Spleen (tissue), 7 donors: Measurements from ENCODE around the gene EGFR.

Experiments used
- POLR2A ChIP-seq, 3 donors: fragments of 450-650 bp; IDR thresholded peaks; one replicate each; pipeline ENCODE4 v1.5.1; 2017; ENCODE audit warnings: antibody characterized with exemption in 3 of 3, mild to moderate bottlenecking in 1 of 3
- POLR2AphosphoS5 ChIP-seq, 3 donors: sonication (generic); formaldehyde crosslinking; IDR thresholded peaks; one replicate each; pipeline ENCODE4 v1.5.1; 2017; ENCODE audit warnings: antibody characterized with exemption in 3 of 3
- TF ChIP-seq, protein P1 (sequence below), 11 experiments: fragments of 200-600 bp in 7 of 11; fragments of 450-650 bp in 4 of 11; sonication (generic) in 4 of 11; IDR thresholded peaks in 8 of 11; conservative IDR thresholded peaks in 3 of 11; 1 replicate in 7 of 11; 2 replicates in 4 of 11; pipeline versions ENCODE4 v1.4.0 to v1.8.0; 2016 to 2021; ENCODE audit warnings: antibody characterized with exemption in 11 of 11, inconsistent platforms in 4 of 11, mild to moderate bottlenecking in 1 of 11
- donor health status: DM: no; HTN: no; CAD: no; lungs with moderate emphysema.
- donor health status: DM: no; HTN: no; CAD: no.
- donor health status: DM: no; HTN: no; CAD: no.

DNA sequence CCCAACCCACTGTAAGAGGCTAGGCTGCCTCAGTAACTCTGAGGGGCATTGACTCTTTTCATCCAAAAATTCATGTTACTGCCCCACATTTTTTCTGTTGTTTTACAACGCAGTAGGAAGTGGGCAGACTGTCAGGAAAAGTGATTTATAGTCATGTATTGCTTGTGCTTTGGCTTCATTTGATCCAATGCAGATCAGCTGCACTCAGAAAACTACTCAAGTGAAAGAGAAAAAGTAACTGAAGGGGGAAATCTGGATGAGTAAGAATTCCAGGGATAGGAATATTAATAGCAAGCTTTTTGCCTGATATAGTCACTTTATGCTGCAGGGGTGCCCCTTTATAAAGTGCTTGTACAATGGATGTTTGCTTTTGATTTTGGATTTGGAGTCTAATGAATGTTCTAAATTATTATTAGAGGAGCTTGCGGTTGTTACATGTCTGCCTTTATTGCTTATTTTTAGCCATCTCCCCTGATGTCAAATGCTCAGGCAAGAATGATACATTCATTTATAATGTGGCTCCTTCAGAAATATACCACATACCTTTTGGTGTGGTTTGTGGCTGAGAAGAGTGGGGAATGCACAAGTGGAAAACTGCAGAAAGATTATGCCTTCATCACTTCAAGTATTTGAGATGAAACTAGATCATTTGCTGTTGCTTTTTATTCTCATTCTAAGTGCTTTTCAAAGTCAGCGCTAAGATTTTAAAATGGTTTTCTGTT lies 86.1 kb downstream of the EGFR start:
- TF ChIP-seq, protein P1, sequence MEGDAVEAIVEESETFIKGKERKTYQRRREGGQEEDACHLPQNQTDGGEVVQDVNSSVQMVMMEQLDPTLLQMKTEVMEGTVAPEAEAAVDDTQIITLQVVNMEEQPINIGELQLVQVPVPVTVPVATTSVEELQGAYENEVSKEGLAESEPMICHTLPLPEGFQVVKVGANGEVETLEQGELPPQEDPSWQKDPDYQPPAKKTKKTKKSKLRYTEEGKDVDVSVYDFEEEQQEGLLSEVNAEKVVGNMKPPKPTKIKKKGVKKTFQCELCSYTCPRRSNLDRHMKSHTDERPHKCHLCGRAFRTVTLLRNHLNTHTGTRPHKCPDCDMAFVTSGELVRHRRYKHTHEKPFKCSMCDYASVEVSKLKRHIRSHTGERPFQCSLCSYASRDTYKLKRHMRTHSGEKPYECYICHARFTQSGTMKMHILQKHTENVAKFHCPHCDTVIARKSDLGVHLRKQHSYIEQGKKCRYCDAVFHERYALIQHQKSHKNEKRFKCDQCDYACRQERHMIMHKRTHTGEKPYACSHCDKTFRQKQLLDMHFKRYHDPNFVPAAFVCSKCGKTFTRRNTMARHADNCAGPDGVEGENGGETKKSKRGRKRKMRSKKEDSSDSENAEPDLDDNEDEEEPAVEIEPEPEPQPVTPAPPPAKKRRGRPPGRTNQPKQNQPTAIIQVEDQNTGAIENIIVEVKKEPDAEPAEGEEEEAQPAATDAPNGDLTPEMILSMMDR (IDR thresholded peaks at IDR 0.05 in 8 of 11, conservative IDR thresholded peaks at IDR 0.05 in 3 of 11): no peak
- TF ChIP-seq POLR2A (IDR thresholded peaks at IDR 0.05) (no peak), POLR2AphosphoS5 (IDR thresholded peaks at IDR 0.05) (no peak)
